K562 (cell line): ENCODE results near the gene NFIB. TPM values are rescaled to one million over a fixed set of nuclear protein-coding genes. Genes with fewer than 3 reads are reported as not detected.

ENCODE experiments used
- ATAC-seq: fragments of 200-7000 bp; cut with Tn5 transposase; 3 replicates; pipeline ENCODE4 v1.9.1; 2020; ENCODE audit warnings: moderate library complexity
- BruUV-seq: library from RNA; stranded (reverse); fragments of 400-500 nt; replicated peaks from 2 replicates; lab custom pipeline; 2021; lab: Mats Ljungman, UMichigan
- CTCF ChIA-PET: fragments of 300-600 bp; formaldehyde crosslinking; extraction: SDS; loops from one replicate; lab custom pipeline; 2021; ENCODE audit warnings: low intra/inter-chr PET ratio; lab: Yijun Ruan, JAX
- POLR2A ChIA-PET: fragments of 300-600, 350-650 bp; sonication (Branson Sonifier 250); formaldehyde crosslinking; extraction: SDS; loops from one replicate; lab custom pipeline; 2021; ENCODE audit warnings: antibody characterized with exemption, inconsistent platforms; lab: Yijun Ruan, JAX
- DNase-seq, 4 experiments: peaks; one replicate each; pipeline versions ENCODE4 v3.0.0 to v3.0.0-alpha.2; 2011 to 2018; ENCODE audit warnings: low spot score in 3 of 4, mixed read lengths in 3 of 4; ENCODE audit errors: extremely low read depth in 1 of 4
- FAIRE-seq: peaks from 2 replicates; lab custom pipeline; 2011; peaks lifted over from hg19 to GRCh38; lab: Jason Lieb, UNC
- H2AFZ ChIP-seq: 2 replicates; pipeline ENCODE4 v1.6.0; 2011; ENCODE audit warnings: low read depth, low read length, control low read depth, inconsistent platforms
- H3K27ac ChIP-seq: fragments of 200-600 bp; 3 replicates; pipeline ENCODE4 v1.8.0; 2011; ENCODE audit warnings: low read depth, mild to moderate bottlenecking, control low read depth, inconsistent platforms, low read length, moderate library complexity, mixed read lengths; ENCODE audit errors: extremely low read depth
- H3K27me3 ChIP-seq, 2 experiments: fragments of 300-600 bp in 1 of 2; 2 replicates in 1 of 2; 3 replicates in 1 of 2; pipeline versions ENCODE4 v1.6.0 to v1.8.0; 2011; ENCODE audit warnings: inconsistent platforms in 2 of 2, low read length in 2 of 2, mild to moderate bottlenecking in 1 of 2, mixed read lengths in 1 of 2, moderate library complexity in 1 of 2; ENCODE audit not compliant: control insufficient read depth in 2 of 2, insufficient read depth in 2 of 2
- H3K36me3 ChIP-seq: fragments of 300-600 bp; 3 replicates; pipeline ENCODE4 v1.8.0; 2011; ENCODE audit warnings: mild to moderate bottlenecking, low read length, inconsistent platforms; ENCODE audit not compliant: control insufficient read depth, insufficient read depth
- H3K4me1 ChIP-seq, 2 experiments: fragments of 200-600 bp in 1 of 2; replicated peaks in 1 of 2; 2 replicates in 1 of 2; 3 replicates in 1 of 2; pipeline versions ENCODE4 v1.5.1 to v1.8.0; 2011; ENCODE audit warnings: inconsistent platforms in 2 of 2, low read length in 2 of 2, mild to moderate bottlenecking in 1 of 2, mixed read lengths in 1 of 2, moderate library complexity in 1 of 2; ENCODE audit not compliant: control insufficient read depth in 2 of 2, insufficient read depth in 2 of 2
- H3K4me2 ChIP-seq: 2 replicates; pipeline ENCODE4 v1.6.1; 2011; ENCODE audit warnings: low read length, control low read depth, inconsistent platforms, mixed read lengths; ENCODE audit not compliant: insufficient read depth
- H3K4me3 ChIP-seq: fragments of 200-600 bp; sonication (generic), shearing (Covaris generic); 2 replicates; pipeline ENCODE4 v1.5.1; 2016; ENCODE audit warnings: control low read depth, inconsistent platforms
- H3K79me2 ChIP-seq: fragments of 200-600 bp; 3 replicates; pipeline ENCODE4 v1.8.0; 2011; ENCODE audit warnings: low read length, inconsistent platforms; ENCODE audit not compliant: control insufficient read depth, insufficient read depth
- H3K9ac ChIP-seq, 2 experiments: 2 replicates each; pipeline versions ENCODE4 v1.6.0 to v1.6.1; 2011; ENCODE audit warnings: low read depth in 2 of 2, low read length in 2 of 2, control low read depth in 1 of 2, inconsistent platforms in 1 of 2, mild to moderate bottlenecking in 1 of 2, mixed read lengths in 1 of 2; ENCODE audit not compliant: insufficient read depth in 1 of 2
- H3K9me1 ChIP-seq: one replicate; pipeline ENCODE4 v1.6.0; 2011; ENCODE audit warnings: inconsistent platforms, mild to moderate bottlenecking, low read length, moderate library complexity; ENCODE audit not compliant: control insufficient read depth, insufficient read depth
- H3K9me3 ChIP-seq: replicated peaks from 2 replicates; pipeline ENCODE4 v1.5.1; 2011; ENCODE audit warnings: low read depth, low read length, inconsistent platforms; ENCODE audit not compliant: control insufficient read depth, insufficient read depth
- H4K20me1 ChIP-seq: replicated peaks from 2 replicates; pipeline ENCODE4 v1.6.1; 2011; ENCODE audit warnings: low read length, inconsistent platforms, mixed read lengths; ENCODE audit not compliant: control insufficient read depth, insufficient read depth
- DPF2 ChIP-seq: fragments of 450-650 bp; IDR thresholded peaks from 2 replicates; pipeline ENCODE4 v1.6.1; 2016
- FOS ChIP-seq: IDR thresholded peaks from 3 replicates; pipeline ENCODE4 v1.6.1; 2011; ENCODE audit not compliant: insufficient read length; ENCODE audit errors: extremely low read depth
- FOSL1 ChIP-seq: fragments of 200-800 bp; sonication (Bioruptor generic); conservative IDR thresholded peaks from 2 replicates; pipeline ENCODE4 v1.6.1; 2016; ENCODE audit warnings: missing genetic modification characterization, missing compliant biosample characterization
- JUND ChIP-seq, 2 experiments: IDR thresholded peaks; 2 replicates in 1 of 2; 3 replicates in 1 of 2; pipeline ENCODE4 v1.6.1; 2011; ENCODE audit warnings: borderline replicate concordance in 2 of 2, low read depth in 2 of 2, low read length in 2 of 2, improper control_type of control experiment in 1 of 2, missing biosample characterization in 1 of 2, missing genetic modification characterization in 1 of 2, missing genetic modification reagents in 1 of 2
- WGBS: fragments of 100-300 bp; shearing (Covaris generic); methylation state at CpG from one replicate; pipeline ENCODE4 v1.1.6; 2016; ENCODE audit warnings: low coverage, mixed read lengths; ENCODE audit not compliant: insufficient coverage; ENCODE audit errors: missing lambda C conversion rate; 5-methylcytosine and 5-hydroxymethylcytosine counted together
- in situ Hi-C: fragments of 300-500 bp; cut with MboI; formaldehyde crosslinking; loops from 4 replicates; pipeline ENCODE4 v1.15.0; 2018; ENCODE audit warnings: inconsistent platforms, mixed read lengths
- intact Hi-C: fragments of 100-400 bp; cut with micrococcal nuclease; formaldehyde crosslinking; loops from 2 replicates; pipeline ENCODE4 v1.14.2; 2022
- polyA plus RNA-seq, 8 experiments: library from polyadenylated mRNA; depleted of rRNA in 4 of 8; stranded (reverse) in 5 of 8; unstranded in 3 of 8; fragments of >200 nt; fragmentation: Nextera tagmentation in 2 of 8; fragmentation: Illumina TruSeq in 1 of 8; extraction: Ambion mirVana in 2 of 8; extraction: Trizol in 1 of 8; gene quantifications; 2 replicates each; pipeline versions ENCODE4 v1.2.1 to v1.2.3, GENCODE V29; 2011 to 2014; ENCODE audit warnings: inconsistent platforms in 1 of 8, missing spikeins in 1 of 8
- total RNA-seq, 7 experiments: library from RNA; depleted of rRNA in 6 of 7; stranded (reverse); fragments of >200 nt in 6 of 7; fragmentation: Illumina TruSeq in 2 of 7; extraction: Trizol in 2 of 7; gene quantifications; 2 replicates each; pipeline versions ENCODE4 v1.2.1 to v1.2.3, GENCODE V29; 2011 to 2021; ENCODE audit warnings: low replicate concordance in 1 of 7
- TF ChIP-seq, protein P1 (sequence below), 2 experiments: fragments of 450-650 bp in 1 of 2; sonication (generic) in 1 of 2; formaldehyde crosslinking in 1 of 2; IDR thresholded peaks in 1 of 2; conservative IDR thresholded peaks in 1 of 2; 2 replicates each; pipeline versions ENCODE4 v1.6.1 to v1.8.1; 2016 to 2023; ENCODE audit warnings: mild to moderate bottlenecking in 2 of 2, moderate library complexity in 2 of 2, inconsistent platforms in 1 of 2, missing genetic modification reagents in 1 of 2
- TF ChIP-seq, protein P2 (sequence below): fragments of 250-450 bp; sonication (Bioruptor Pico); IDR thresholded peaks from 2 replicates; pipeline ENCODE4 v1.8.0; 2022; ENCODE audit warnings: moderate library complexity, mild to moderate bottlenecking, inconsistent platforms

Gene NFIB
- total and polyA plus RNA-seq, 9 of the 15 experiments (the other 6 are each of a cell fraction or from before 2014, with no cell fraction given), result 1.2 to 3.3 (median 1.9) TPM

DNA sequence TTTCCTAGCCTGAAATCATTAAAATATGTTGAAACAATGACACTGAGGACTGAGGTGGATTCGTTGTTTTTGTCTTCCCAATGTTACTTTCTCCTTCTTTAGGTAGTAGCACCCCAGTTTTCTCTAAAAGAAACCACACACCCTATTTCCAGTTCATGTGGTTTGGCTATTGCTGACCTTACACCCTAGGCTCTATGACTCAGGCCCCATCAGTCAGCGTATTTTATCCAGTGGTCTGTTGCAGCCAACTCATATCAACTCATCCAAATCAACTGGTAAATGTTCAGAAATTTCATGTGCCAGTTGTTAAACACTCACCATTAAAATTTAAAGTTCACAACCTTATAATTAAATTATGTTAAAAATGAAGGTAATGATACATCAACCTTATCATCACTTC, 44.6 kb upstream of the NFIB start (continued):
- TF ChIP-seq, protein P1, sequence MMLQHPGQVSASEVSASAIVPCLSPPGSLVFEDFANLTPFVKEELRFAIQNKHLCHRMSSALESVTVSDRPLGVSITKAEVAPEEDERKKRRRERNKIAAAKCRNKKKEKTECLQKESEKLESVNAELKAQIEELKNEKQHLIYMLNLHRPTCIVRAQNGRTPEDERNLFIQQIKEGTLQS (IDR thresholded peaks at IDR 0.05), result peak; percentile 52; the same call in 1 of the 2 replicates
- TF ChIP-seq, protein P1 (CRISPR knock-in tag; conservative IDR thresholded peaks at IDR 0.05), result no peak
- TF ChIP-seq JUND (IDR thresholded peaks at IDR 0.05; ENCODE audit: borderline replicate concordance, low read depth, low read length) (peak; percentile 75), JUND (tag; IDR thresholded peaks at IDR 0.05; ENCODE audit: borderline replicate concordance, low read depth, low read length) (peak; percentile 68; the same call in 2 of the 3 replicates), FOSL1 (peak; percentile 79), DPF2 (peak; percentile 44; the same call in 1 of the 2 replicates)

DNA sequence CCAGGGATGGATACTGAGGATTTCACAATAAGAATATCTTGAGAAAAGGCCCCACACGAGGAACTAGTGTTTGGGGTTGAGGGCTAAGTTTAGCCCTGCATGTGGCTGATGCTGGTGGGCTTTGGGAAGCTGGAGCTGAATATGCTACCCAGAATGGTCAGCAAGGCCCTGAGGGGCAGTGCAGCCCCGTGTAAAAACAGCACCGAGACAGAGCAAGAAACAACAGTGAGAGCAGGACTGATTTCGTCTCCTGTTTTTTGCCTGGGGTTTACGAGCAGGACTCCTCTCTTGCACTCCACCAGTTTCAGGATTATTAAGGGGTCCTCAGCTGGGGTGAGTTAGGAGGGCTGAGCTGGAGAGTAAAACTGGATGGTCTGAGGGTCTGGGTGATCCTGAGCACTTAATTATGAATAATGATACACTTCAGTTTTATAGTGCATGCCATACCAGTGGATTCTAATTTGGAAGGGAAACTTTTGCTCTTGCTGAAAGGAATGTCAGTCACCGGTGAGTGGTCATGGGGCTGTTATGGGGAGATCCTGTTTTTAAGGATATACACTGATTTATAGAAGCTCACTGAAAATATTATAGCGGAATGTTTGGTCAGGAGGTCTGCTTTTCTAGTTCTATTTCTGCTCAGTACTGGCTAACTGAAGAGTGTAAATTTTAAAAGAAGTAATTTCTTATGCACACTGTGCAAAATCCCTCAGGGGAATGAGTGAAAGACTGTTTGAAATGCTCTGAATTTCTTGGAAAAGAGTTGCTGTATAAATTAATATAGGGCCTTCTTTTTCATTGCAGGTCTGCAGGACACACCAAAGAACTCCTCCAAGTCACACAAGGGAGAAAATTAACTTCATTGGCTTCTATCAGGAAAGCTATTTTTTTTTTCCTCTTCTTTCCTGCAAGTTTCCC, 42.7 kb upstream of the NFIB start:
- FAIRE-seq (no peak), ATAC-seq (no peak), DNase-seq (no peak)
- Histone ChIP-seq H3K9me3 (no peaks in the 10 kb centered on the region), H3K4me1 (peaks cover 4 to 9% of the 10 kb centered on the region in 2 experiments; a peak in 3 of 5 replicates), H3K27me3 (no peaks in the 10 kb centered on the region), H2AFZ (no peak overlapping the region), H3K27ac (no peak overlapping the region), H3K9ac (no peak overlapping the region), H3K4me2 (no peak overlapping the region), H4K20me1 (no peaks in the 10 kb centered on the region), H3K79me2 (no peaks in the 10 kb centered on the region), H3K9me1 (no peaks in the 10 kb centered on the region), H3K36me3 (no peaks in the 10 kb centered on the region), H3K4me3 (no peak overlapping the region)
- BruUV-seq, result no TSS peak
- intact Hi-C loops, result no loop called here
- in situ Hi-C loops, result loop anchor here (10.0 kb wide), 1 partner anchor 392 kb away; no protein-coding TSS in a partner anchor
- CTCF ChIA-PET, result no interaction called here
- 40% methylated on average over 7 of the region's 7 CpGs for WGBS
- POLR2A ChIA-PET, result interaction anchor here (0.8 kb wide), 1 partner anchor 31 kb away, joined by 3 read pairs; no protein-coding TSS in a partner anchor
- TF ChIP-seq FOS, result no peak
- TF ChIP-seq, protein P2, sequence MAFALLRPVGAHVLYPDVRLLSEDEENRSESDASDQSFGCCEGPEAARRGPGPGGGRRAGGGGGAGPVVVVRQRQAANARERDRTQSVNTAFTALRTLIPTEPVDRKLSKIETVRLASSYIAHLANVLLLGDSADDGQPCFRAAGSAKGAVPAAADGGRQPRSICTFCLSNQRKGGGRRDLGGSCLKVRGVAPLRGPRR (CRISPR knock-in tag), result no peak
